Esophagus (tissue), 2 donors: Measurements from ENCODE around the gene BCKDHB. TPM values are rescaled to one million over a fixed set of nuclear protein-coding genes. Genes with fewer than 3 reads are reported as not detected.

ENCODE experiments used
- H3K27ac ChIP-seq, 2 donors: one replicate each; pipeline ENCODE4 v1.5.1; 2013; ENCODE audit warnings: low read depth in 2 of 2, mild to moderate bottlenecking in 2 of 2, inconsistent platforms in 1 of 2, low read length in 1 of 2, moderate library complexity in 1 of 2
- H3K27me3 ChIP-seq, 2 donors: one replicate each; pipeline ENCODE4 v1.6.1; 2013; ENCODE audit warnings: low read length in 2 of 2, control low read depth in 1 of 2, mild to moderate bottlenecking in 1 of 2; ENCODE audit not compliant: insufficient read depth in 2 of 2, control insufficient read depth in 1 of 2
- H3K36me3 ChIP-seq, 2 donors: one replicate each; pipeline ENCODE4 v1.6.1; 2013; ENCODE audit warnings: low read length in 1 of 2; ENCODE audit not compliant: control insufficient read depth in 2 of 2, insufficient read depth in 2 of 2
- H3K4me1 ChIP-seq, 2 donors: one replicate each; pipeline ENCODE4 v1.6.1; 2013; ENCODE audit warnings: low read length in 1 of 2; ENCODE audit not compliant: control insufficient read depth in 2 of 2, insufficient read depth in 2 of 2
- H3K4me3 ChIP-seq, 2 donors: one replicate each; pipeline ENCODE4 v1.5.1; 2013; ENCODE audit warnings: low read length in 2 of 2, mild to moderate bottlenecking in 2 of 2, low read depth in 1 of 2, moderate library complexity in 1 of 2
- H3K9me3 ChIP-seq, 2 donors: one replicate each; pipeline ENCODE4 v1.6.1; 2013; ENCODE audit warnings: mild to moderate bottlenecking in 2 of 2, low read depth in 1 of 2, low read length in 1 of 2, moderate library complexity in 1 of 2; ENCODE audit not compliant: control insufficient read depth in 2 of 2, insufficient read depth in 1 of 2
- WGBS, 2 donors: extraction: QIAGEN DNeasy Blood & Tissue Kit; methylation state at CpG; one replicate each; pipeline ENCODE4 v1.1.7; 2013; 5-methylcytosine and 5-hydroxymethylcytosine counted together
- polyA plus RNA-seq, 2 donors: library from polyadenylated mRNA; stranded (reverse); fragments of 200-250 nt; gene quantifications; one replicate each; pipeline ENCODE4 v1.2.3, GENCODE V29; 2013
- donor health status: healthy with polysubstance abuse.
- donor health status: Bipolar disorder and iron deficiency.

Gene BCKDHB
- polyA plus RNA-seq, 2 donors, result 3.4 to 6.9 TPM

GRCh38 chr6:80325742-80326141, 219.3 kb downstream of the BCKDHB start:
- Histone ChIP-seq H3K36me3 (no peaks in the 10 kb centered on the region), H3K27me3 (no peaks in the 10 kb centered on the region), H3K9me3 (no peaks in the 10 kb centered on the region), H3K27ac (no peak overlapping the region), H3K4me3 (no peak overlapping the region), H3K4me1 (peaks cover 0 to 2% of the 10 kb centered on the region in 2 donors)
- WGBS, 2 donors, result 59 to 68% methylated on average over 3 of the region's 3 CpGs

GRCh38 chr6:80328652-80329051, 222.2 kb downstream of the BCKDHB start:
- WGBS, 2 donors, result 28 to 29% methylated on average over 1 of the region's 1 CpG

GRCh38 chr6:80329496-80329895, 223.0 kb downstream of the BCKDHB start:
- peaks cover 0 to 2% of the 10 kb centered on the region in 2 donors for H3K4me1 ChIP-seq
- no peak overlapping the region for H3K27ac ChIP-seq
- H3K9me3 ChIP-seq, result no peaks in the 10 kb centered on the region
- H3K27me3 ChIP-seq, result no peaks in the 10 kb centered on the region
- H3K36me3 ChIP-seq, result no peaks in the 10 kb centered on the region
- no peak overlapping the region for H3K4me3 ChIP-seq

More at GRCh38 chr6:80328652-80329051, 222.2 kb downstream of the BCKDHB start:
- Histone ChIP-seq H3K4me3 (no peak overlapping the region), H3K9me3 (no peaks in the 10 kb centered on the region), H3K4me1 (peaks cover 0 to 2% of the 10 kb centered on the region in 2 donors), H3K27me3 (no peaks in the 10 kb centered on the region), H3K27ac (no peak overlapping the region), H3K36me3 (no peaks in the 10 kb centered on the region)

- WGBS, 2 donors, result 67 to 77% methylated on average over 3 of the region's 3 CpGs
- H3K27me3 ChIP-seq, result no peaks in the 10 kb centered on the region
Measured at GRCh38 chr6:80330961-80331360, 224.5 kb downstream of the BCKDHB start.

GRCh38 chr6:80331522-80331921, 225.1 kb downstream of the BCKDHB start:
- Histone ChIP-seq H3K4me1 (peaks cover 0 to 2% of the 10 kb centered on the region in 2 donors), H3K27ac (no peak overlapping the region), H3K4me3 (no peak overlapping the region), H3K9me3 (no peaks in the 10 kb centered on the region), H3K27me3 (no peaks in the 10 kb centered on the region), H3K36me3 (no peaks in the 10 kb centered on the region)
- WGBS, 2 donors, result 74 to 87% methylated on average over 2 of the region's 2 CpGs

More at GRCh38 chr6:80330961-80331360, 224.5 kb downstream of the BCKDHB start:
- Histone ChIP-seq H3K4me3 (no peak overlapping the region), H3K36me3 (no peaks in the 10 kb centered on the region), H3K9me3 (no peaks in the 10 kb centered on the region), H3K27ac (no peak overlapping the region), H3K4me1 (peaks cover 0 to 2% of the 10 kb centered on the region in 2 donors)

GRCh38 chr6:80331974-80332373, 225.5 kb downstream of the BCKDHB start:
- Histone ChIP-seq H3K27ac (no peak overlapping the region), H3K36me3 (no peaks in the 10 kb centered on the region), H3K4me1 (peaks cover 0 to 2% of the 10 kb centered on the region in 2 donors), H3K27me3 (no peaks in the 10 kb centered on the region), H3K4me3 (no peak overlapping the region), H3K9me3 (no peaks in the 10 kb centered on the region)
- WGBS, 2 donors, result 64 to 77% methylated on average over 3 of the region's 3 CpGs

GRCh38 chr6:80333342-80333741, 226.9 kb downstream of the BCKDHB start:
- Histone ChIP-seq H3K27me3 (no peaks in the 10 kb centered on the region), H3K27ac (no peak overlapping the region), H3K9me3 (no peaks in the 10 kb centered on the region), H3K36me3 (no peaks in the 10 kb centered on the region), H3K4me3 (no peak overlapping the region), H3K4me1 (peaks cover 0 to 2% of the 10 kb centered on the region in 2 donors)
- 49 to 71% methylated on average over 3 of the region's 3 CpGs for WGBS, 2 donors

- Histone ChIP-seq H3K27ac (no peak overlapping the region), H3K27me3 (no peaks in the 10 kb centered on the region), H3K36me3 (no peaks in the 10 kb centered on the region), H3K4me1 (no peaks in the 10 kb centered on the region), H3K9me3 (no peaks in the 10 kb centered on the region), H3K4me3 (no peak overlapping the region)
- 71 to 72% methylated on average over 6 of the region's 6 CpGs for WGBS, 2 donors
Measured at GRCh38 chr6:80335121-80335531, 228.7 kb downstream of the BCKDHB start.

GRCh38 chr6:80336911-80337310, 230.4 kb downstream of the BCKDHB start:
- H3K27ac ChIP-seq, result no peak overlapping the region
- H3K27me3 ChIP-seq, result no peaks in the 10 kb centered on the region
- no peaks in the 10 kb centered on the region for H3K36me3 ChIP-seq
- 46 to 61% methylated on average over 2 of the region's 2 CpGs for WGBS, 2 donors
- no peaks in the 10 kb centered on the region for H3K4me1 ChIP-seq
- H3K9me3 ChIP-seq, result no peaks in the 10 kb centered on the region
- no peak overlapping the region for H3K4me3 ChIP-seq

- H3K27ac ChIP-seq, result no peak overlapping the region
- no peaks in the 10 kb centered on the region for H3K4me1 ChIP-seq
- no peaks in the 10 kb centered on the region for H3K9me3 ChIP-seq
- H3K27me3 ChIP-seq, result no peaks in the 10 kb centered on the region
- H3K36me3 ChIP-seq, result no peaks in the 10 kb centered on the region
- H3K4me3 ChIP-seq, result no peak overlapping the region
- WGBS, 2 donors, result 54 to 62% methylated on average over 12 of the region's 12 CpGs
Measured at GRCh38 chr6:80338201-80338836, 231.8 kb downstream of the BCKDHB start.
